Measurements from ENCODE around the gene AGFG2.
"Not testable (repeated sequence)": the region's sequence is repeated elsewhere in the genome, so short reads cannot be mapped to it uniquely, and the experiment has no call there.

The AGFG2 gene

DNA sequence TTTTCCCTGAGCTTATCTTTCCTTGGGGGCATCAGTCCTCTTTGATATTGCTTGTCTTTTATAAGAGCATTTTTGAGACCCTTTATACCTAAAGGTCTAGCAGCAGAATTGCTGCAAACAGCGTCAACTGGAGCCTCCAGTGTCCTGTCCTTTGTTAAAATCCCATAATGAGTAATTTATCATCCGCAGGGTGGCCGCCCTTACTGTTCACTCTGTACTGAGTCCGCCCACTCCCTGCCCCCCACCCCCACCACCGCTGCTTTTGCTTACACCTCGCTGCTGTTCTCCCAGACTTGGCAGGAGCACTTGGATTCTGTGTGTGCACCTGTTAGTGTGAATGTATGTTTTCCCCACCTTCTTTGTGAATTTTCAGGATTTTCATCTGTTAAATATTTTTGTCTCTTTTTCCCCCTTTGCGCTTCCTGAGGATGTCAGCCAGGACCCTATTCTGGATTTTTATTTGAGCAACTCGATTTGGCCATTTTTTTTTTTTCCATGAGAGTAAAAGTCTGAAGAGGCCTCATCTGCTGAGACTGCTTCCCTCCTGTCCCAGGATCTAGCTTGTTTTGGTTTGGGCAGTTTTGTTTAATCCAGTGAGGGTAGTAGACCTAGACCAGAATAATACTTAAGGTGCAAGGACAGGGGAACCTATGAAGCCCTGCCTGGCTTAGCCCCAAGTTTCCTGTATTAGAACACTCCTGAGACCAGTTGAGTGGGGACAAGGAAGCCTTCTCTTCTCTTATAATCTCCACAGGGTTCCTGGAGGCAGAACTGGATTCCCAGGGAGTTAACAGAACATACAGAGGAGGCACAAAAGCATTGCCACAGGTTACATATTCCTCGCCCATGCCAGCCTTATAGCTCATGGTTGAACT lies 8.2 kb downstream of the AGFG2 start:
- ATAC-seq: no peak
- no peak for TF ChIP-seq ZFP30 (CRISPR knock-in tag; IDR thresholded peaks at IDR 0.05)
- TF ChIP-seq RARB (CRISPR knock-in tag; IDR thresholded peaks at IDR 0.05): no peak
- no peak for TF ChIP-seq ARNTL (CRISPR knock-in tag; IDR thresholded peaks at IDR 0.05; ENCODE audit: borderline replicate concordance, low read depth)
- no peak for TF ChIP-seq ZC3H10 (CRISPR knock-in tag; IDR thresholded peaks at IDR 0.05)
- no peak for TF ChIP-seq CSDC2 (CRISPR knock-in tag; IDR thresholded peaks at IDR 0.05)
- TF ChIP-seq OSR1 (CRISPR knock-in tag; IDR thresholded peaks at IDR 0.05): no peak

DNA sequence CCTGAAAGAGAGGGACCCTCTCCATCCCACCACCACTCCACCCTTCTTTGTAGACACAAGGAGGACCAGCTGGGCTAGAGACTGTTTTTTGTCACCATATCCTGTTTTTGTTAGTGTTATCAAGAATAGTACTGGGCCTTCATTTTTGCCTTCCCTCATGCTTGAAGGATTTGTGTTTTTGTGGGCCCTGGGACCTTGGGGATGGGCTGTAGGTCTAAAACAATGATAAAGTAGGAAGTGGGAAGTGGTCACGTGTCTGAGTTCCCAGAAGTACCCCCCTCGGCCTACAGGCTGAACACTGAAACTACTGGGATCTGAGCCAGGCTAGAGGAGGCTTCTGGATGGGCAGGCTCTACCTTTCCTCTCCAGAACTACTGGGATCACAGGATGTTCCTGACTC lies 8.9 kb downstream of the AGFG2 start:
- no peak for ATAC-seq

DNA sequence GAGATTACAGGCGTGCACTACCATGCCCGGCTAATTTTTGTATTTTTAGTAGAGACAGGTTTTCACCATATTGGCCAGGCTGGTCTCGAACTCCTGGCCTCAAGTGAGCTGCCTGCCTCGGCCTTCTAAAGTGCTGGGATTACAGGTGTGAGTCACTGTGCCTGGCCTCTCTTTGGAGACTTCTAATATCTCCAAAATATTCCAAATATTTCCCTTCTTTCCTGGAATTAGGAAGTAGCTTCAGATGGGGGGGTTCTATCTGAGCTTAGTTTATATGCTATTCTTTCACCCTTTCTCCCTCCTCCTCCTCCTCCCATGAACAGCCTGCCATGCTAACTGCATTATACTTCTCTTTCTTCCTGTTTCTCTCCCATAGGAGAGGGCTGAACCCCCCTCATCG lies 9.4 kb downstream of the AGFG2 start:
- not testable (repeated sequence) for ATAC-seq

More for the DNA sequence above, 8.9 kb downstream of the AGFG2 start:
- TF ChIP-seq TCF4 (CRISPR knock-in tag; IDR thresholded peaks at IDR 0.05; ENCODE audit: borderline replicate concordance) (no peak), CSDC2 (CRISPR knock-in tag; IDR thresholded peaks at IDR 0.05) (no peak), GLIS3 (CRISPR knock-in tag; IDR thresholded peaks at IDR 0.05) (no peak), ZNF565 (CRISPR knock-in tag; conservative IDR thresholded peaks at IDR 0.05; ENCODE audit: low read depth) (no peak), ZNF8 (CRISPR knock-in tag; IDR thresholded peaks at IDR 0.05) (no peak), SNAI2 (CRISPR knock-in tag; IDR thresholded peaks at IDR 0.05) (no peak), ESRRG (CRISPR knock-in tag; IDR thresholded peaks at IDR 0.05) (no peak), OSR1 (CRISPR knock-in tag; IDR thresholded peaks at IDR 0.05) (no peak), ZFP3 (CRISPR knock-in tag; IDR thresholded peaks at IDR 0.05) (no peak), ISL1 (CRISPR knock-in tag; IDR thresholded peaks at IDR 0.05) (no peak), TOX (CRISPR knock-in tag; IDR thresholded peaks at IDR 0.05; ENCODE audit: borderline replicate concordance) (no peak), ZNF70 (CRISPR knock-in tag; IDR thresholded peaks at IDR 0.05) (no peak), PPARA (CRISPR knock-in tag; IDR thresholded peaks at IDR 0.05; ENCODE audit: borderline replicate concordance) (no peak), ZFP30 (CRISPR knock-in tag; IDR thresholded peaks at IDR 0.05) (no peak), RARB (CRISPR knock-in tag; IDR thresholded peaks at IDR 0.05) (no peak), ZC3H10 (CRISPR knock-in tag; IDR thresholded peaks at IDR 0.05) (no peak)
- TF ChIP-seq, protein P1, sequence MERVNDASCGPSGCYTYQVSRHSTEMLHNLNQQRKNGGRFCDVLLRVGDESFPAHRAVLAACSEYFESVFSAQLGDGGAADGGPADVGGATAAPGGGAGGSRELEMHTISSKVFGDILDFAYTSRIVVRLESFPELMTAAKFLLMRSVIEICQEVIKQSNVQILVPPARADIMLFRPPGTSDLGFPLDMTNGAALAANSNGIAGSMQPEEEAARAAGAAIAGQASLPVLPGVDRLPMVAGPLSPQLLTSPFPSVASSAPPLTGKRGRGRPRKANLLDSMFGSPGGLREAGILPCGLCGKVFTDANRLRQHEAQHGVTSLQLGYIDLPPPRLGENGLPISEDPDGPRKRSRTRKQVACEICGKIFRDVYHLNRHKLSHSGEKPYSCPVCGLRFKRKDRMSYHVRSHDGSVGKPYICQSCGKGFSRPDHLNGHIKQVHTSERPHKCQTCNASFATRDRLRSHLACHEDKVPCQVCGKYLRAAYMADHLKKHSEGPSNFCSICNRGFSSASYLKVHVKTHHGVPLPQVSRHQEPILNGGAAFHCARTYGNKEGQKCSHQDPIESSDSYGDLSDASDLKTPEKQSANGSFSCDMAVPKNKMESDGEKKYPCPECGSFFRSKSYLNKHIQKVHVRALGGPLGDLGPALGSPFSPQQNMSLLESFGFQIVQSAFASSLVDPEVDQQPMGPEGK (CRISPR knock-in tag; IDR thresholded peaks at IDR 0.05; ENCODE audit: borderline replicate concordance): no peak
- TF ChIP-seq, protein P2, sequence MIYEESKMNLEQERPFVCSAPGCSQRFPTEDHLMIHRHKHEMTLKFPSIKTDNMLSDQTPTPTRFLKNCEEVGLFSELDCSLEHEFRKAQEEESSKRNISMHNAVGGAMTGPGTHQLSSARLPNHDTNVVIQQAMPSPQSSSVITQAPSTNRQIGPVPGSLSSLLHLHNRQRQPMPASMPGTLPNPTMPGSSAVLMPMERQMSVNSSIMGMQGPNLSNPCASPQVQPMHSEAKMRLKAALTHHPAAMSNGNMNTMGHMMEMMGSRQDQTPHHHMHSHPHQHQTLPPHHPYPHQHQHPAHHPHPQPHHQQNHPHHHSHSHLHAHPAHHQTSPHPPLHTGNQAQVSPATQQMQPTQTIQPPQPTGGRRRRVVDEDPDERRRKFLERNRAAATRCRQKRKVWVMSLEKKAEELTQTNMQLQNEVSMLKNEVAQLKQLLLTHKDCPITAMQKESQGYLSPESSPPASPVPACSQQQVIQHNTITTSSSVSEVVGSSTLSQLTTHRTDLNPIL (CRISPR knock-in tag; IDR thresholded peaks at IDR 0.05; ENCODE audit: low read depth): no peak
- TF ChIP-seq, protein P3, sequence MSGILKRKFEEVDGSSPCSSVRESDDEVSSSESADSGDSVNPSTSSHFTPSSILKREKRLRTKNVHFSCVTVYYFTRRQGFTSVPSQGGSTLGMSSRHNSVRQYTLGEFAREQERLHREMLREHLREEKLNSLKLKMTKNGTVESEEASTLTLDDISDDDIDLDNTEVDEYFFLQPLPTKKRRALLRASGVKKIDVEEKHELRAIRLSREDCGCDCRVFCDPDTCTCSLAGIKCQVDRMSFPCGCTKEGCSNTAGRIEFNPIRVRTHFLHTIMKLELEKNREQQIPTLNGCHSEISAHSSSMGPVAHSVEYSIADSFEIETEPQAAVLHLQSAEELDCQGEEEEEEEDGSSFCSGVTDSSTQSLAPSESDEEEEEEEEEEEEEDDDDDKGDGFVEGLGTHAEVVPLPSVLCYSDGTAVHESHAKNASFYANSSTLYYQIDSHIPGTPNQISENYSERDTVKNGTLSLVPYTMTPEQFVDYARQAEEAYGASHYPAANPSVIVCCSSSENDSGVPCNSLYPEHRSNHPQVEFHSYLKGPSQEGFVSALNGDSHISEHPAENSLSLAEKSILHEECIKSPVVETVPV (CRISPR knock-in tag; IDR thresholded peaks at IDR 0.05): no peak
- TF ChIP-seq, protein P4, sequence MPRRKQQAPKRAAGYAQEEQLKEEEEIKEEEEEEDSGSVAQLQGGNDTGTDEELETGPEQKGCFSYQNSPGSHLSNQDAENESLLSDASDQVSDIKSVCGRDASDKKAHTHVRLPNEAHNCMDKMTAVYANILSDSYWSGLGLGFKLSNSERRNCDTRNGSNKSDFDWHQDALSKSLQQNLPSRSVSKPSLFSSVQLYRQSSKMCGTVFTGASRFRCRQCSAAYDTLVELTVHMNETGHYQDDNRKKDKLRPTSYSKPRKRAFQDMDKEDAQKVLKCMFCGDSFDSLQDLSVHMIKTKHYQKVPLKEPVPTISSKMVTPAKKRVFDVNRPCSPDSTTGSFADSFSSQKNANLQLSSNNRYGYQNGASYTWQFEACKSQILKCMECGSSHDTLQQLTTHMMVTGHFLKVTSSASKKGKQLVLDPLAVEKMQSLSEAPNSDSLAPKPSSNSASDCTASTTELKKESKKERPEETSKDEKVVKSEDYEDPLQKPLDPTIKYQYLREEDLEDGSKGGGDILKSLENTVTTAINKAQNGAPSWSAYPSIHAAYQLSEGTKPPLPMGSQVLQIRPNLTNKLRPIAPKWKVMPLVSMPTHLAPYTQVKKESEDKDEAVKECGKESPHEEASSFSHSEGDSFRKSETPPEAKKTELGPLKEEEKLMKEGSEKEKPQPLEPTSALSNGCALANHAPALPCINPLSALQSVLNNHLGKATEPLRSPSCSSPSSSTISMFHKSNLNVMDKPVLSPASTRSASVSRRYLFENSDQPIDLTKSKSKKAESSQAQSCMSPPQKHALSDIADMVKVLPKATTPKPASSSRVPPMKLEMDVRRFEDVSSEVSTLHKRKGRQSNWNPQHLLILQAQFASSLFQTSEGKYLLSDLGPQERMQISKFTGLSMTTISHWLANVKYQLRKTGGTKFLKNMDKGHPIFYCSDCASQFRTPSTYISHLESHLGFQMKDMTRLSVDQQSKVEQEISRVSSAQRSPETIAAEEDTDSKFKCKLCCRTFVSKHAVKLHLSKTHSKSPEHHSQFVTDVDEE (CRISPR knock-in tag; IDR thresholded peaks at IDR 0.05): no peak

DNA sequence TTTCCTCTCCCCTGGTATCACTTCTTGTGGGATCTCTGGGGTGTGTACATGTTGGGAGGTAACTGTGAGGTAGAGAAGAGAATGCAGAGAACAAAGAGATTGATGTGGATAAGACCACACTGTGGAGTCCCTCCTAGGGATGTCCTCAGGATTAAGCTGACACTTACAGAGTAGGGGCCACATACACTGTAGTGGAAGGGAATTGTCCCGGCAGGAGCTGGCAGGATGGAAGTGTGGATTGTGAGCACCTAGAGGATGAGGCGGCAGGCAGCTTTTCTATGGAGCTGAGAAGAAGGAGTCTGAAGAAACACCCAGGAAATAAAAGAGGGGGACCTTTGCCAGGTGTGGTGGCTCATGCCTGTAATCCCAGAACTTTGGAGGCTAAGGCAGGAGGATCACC lies 13.5 kb downstream of the AGFG2 start:
- no peak for ATAC-seq
- TF ChIP-seq ARNTL (CRISPR knock-in tag; IDR thresholded peaks at IDR 0.05; ENCODE audit: borderline replicate concordance, low read depth): no peak
- TF ChIP-seq SNAI2 (CRISPR knock-in tag; IDR thresholded peaks at IDR 0.05): no peak
- no peak for TF ChIP-seq PPARA (CRISPR knock-in tag; IDR thresholded peaks at IDR 0.05; ENCODE audit: borderline replicate concordance)
- no peak for TF ChIP-seq CSDC2 (CRISPR knock-in tag; IDR thresholded peaks at IDR 0.05)
- TF ChIP-seq, protein P5, sequence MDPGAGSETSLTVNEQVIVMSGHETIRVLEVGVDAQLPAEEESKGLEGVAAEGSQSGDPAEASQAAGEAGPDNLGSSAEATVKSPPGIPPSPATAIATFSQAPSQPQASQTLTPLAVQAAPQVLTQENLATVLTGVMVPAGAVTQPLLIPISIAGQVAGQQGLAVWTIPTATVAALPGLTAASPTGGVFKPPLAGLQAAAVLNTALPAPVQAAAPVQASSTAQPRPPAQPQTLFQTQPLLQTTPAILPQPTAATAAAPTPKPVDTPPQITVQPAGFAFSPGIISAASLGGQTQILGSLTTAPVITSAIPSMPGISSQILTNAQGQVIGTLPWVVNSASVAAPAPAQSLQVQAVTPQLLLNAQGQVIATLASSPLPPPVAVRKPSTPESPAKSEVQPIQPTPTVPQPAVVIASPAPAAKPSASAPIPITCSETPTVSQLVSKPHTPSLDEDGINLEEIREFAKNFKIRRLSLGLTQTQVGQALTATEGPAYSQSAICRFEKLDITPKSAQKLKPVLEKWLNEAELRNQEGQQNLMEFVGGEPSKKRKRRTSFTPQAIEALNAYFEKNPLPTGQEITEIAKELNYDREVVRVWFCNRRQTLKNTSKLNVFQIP (CRISPR knock-in tag; IDR thresholded peaks at IDR 0.05; ENCODE audit: borderline replicate concordance, low read depth): no peak
- TF ChIP-seq ZC3H10 (CRISPR knock-in tag; IDR thresholded peaks at IDR 0.05): no peak
- no peak for TF ChIP-seq ZNF70 (CRISPR knock-in tag; IDR thresholded peaks at IDR 0.05)
- TF ChIP-seq, protein P2 (CRISPR knock-in tag; IDR thresholded peaks at IDR 0.05; ENCODE audit: low read depth): no peak
- TF ChIP-seq OSR1 (CRISPR knock-in tag; IDR thresholded peaks at IDR 0.05): no peak
- TF ChIP-seq, protein P1 (CRISPR knock-in tag; IDR thresholded peaks at IDR 0.05; ENCODE audit: borderline replicate concordance): no peak
- TF ChIP-seq ZFP3 (CRISPR knock-in tag; IDR thresholded peaks at IDR 0.05): no peak

All from SK-N-SH treated with all-trans-retinoic acid at 6 μM for 48 hours (cell line).